ENCODE measurements around the gene ATP6V0B.

The ATP6V0B gene

DNA sequence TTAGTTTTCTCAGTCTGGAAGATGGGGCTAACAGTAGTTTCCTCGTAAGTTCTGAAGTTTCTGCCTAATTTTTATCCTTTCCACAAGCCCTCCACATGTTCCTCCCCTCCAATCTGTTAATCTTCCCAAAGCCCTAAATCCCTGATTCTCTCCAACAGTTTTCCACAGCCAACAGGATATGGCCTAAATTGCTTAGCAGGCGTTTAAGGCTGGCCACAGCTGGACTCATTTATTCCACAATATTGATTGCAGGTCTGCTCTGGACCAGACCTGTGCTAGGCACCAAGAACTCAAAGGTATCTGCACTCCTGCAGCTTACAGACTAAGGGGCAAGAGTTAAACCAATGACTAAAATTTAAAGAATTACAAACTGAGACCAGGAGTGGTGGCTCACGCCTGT lies 52.6 kb downstream of the ATP6V0B start:
- H3K4me3 ChIP-seq (replicated peaks; ENCODE audit: insufficient read depth, low read length) = no peak overlapping the region
- H3K27me3 ChIP-seq (ENCODE audit: insufficient read depth, poor library complexity, severe bottlenecking) = no peaks in the 10 kb centered on the region
- no peak for DNase-seq (ENCODE audit: low read depth in 1 of 2, low spot score in 1 of 2)
- no peak for TF ChIP-seq GABPA (IDR thresholded peaks at IDR 0.05; ENCODE audit: low read depth)
- no peak for TF ChIP-seq SPI1 (IDR thresholded peaks at IDR 0.05; ENCODE audit: borderline replicate concordance, low read depth)
- H3K27ac ChIP-seq (replicated peaks) = no peak overlapping the region
